ENCODE results near the gene EXOC6B.

The EXOC6B gene

DNA sequence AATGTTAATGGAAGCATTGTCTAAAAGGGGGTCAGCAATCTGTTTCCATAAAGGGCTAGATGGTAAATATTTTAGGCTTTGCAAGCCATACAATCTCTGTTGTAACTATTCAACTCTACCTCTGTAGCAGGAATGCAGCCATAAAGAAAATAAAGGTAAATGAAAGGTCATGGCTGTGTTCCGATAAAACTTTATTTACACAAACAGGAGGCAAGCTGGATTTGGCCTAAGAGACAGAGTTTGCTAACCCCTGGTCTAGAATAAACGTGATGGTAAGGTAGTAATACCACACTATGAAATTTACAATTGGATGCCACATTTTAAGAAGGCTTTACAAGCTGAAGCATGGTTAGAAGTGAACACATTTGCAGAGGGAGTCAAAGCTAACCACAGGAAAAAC lies 91.4 kb downstream of the EXOC6B start:
- DNase-seq (ENCODE audit: low read depth in 2 of 2), result no peak

DNA sequence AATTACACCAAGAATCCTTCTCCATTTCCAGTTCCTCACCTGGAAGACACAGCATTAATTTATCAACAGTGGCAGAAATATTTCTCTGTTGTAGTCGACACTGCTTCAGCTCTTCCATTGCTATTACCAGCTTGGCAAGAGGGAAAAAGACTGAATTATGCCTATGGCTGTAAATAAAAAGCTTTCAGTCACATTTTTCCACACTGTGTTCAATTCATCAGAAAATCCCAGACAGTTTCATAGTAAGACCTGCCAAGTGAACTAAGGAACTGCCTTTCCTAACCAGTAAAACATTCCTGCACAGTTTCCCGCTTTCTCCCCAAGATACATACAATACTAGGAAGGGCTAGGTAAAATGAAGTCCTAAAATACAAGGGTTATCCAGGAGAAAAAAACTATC lies 94.7 kb downstream of the EXOC6B start:
- no peak for DNase-seq (ENCODE audit: low read depth in 2 of 2)

DNA sequence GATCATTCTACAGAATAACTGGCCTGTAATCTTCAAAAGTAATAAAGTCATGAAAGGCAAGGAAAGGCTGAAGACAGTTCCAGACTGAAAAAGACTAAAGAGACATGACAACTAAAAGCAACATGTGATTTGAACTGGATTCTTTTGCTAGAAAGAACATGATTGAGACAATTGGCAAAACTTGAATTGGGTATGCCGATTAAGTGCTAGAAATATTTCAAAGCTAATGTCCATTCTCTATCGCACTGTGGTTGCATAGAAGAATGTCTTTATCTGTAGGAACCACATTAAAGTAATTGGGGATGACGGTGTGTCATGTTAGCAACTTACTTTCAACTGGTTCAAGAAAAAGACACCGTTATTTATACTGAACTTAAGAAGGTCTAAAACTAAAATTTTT lies 98.5 kb downstream of the EXOC6B start:
- DNase-seq (ENCODE audit: low read depth in 2 of 2), result no peak

DNA sequence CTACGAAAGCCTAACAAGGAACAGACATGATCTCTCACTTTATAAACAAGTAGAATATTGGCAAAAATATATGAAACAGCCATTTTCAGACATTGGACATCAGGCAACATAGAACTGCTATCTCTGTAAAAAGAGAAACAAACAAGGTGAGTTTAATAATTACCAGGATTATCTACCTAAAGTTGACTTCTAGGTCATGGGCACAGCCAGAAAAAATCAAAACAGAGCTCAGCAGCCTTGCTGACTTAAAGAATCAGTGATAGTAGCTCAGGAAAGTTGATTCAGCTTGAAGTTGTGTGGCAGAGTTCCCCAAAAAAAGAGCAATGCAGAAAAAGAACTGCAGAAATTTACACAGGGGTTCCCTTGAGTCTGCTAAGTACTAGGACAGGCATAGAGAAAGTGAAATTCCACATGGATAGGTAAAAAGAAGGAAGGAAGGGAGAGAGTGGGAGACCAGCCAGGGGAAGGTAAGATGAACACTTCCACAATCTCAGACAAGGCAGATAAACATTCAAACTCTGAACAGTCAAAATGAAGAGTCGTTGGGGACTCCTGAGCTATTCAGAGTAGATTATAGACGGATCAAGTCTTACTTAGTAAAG lies 102.0 kb downstream of the EXOC6B start:
- no peak for DNase-seq (ENCODE audit: low read depth in 2 of 2)

DNA sequence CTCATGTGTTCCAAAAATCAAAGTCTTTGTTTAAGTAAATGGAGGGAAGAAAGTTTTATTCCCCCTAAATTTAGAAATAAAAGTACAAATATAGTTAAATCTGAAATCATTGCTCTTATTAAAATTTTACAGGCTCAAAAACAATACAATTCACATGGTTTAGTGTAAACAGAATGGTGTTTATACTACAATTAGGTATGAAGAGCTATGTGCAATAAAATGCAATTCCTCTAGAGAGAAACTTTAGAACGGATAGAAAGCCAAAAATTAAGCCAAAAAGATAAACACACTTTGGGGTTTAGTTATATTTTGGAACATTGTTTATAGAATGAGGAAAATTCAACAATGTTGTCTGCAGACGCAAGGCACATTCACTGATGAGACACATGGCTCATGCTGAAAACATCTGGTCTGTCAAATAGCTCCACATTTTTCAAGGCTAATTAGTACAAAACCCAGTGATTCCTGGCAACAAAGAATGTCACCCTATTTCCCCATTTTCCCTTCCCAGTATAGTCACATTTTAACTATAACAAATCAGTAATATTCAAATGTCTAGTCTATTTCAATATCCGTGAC lies 103.3 kb downstream of the EXOC6B start:
- no peak for DNase-seq (ENCODE audit: low read depth in 2 of 2)

DNA sequence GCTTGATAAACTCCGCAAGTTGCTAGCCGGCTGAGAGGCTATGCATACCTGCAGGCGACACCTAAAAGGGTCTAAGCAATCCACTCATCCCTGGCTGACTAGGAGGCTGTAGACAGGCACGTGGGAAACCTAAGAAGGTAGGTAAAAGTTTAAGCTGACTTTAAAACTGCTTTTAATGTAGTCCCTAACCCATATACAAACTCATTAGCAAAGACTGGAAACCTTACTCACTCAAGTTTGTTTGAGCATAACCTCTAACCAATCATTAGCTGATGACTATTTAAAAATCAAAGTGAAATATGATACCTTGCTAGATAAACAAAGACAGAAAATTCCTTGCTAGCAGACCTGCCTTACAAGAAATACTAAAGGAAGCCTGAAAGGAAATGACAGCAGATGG lies 106.4 kb downstream of the EXOC6B start:
- no peak for DNase-seq (ENCODE audit: low read depth in 2 of 2)

DNA sequence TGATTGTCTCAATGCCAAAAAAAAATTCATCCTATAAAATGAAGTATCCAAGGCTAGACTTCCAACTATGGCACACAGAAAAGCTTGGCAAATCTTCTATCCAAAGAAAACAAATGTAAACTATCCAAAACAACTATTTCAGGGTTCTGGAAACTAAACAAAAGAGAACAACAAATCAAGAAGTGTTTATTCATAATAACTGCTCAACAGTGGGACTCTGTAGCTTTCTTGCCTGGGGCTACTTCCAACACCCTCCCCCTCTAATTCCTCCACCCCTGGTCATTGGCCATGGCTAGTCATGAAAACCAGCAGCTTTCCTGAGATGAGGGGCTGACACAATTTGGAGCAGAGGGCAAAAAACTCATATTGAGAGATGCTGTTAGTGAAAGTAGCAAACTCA lies 107.0 kb downstream of the EXOC6B start:
- DNase-seq (ENCODE audit: low read depth in 2 of 2), result no peak

DNA sequence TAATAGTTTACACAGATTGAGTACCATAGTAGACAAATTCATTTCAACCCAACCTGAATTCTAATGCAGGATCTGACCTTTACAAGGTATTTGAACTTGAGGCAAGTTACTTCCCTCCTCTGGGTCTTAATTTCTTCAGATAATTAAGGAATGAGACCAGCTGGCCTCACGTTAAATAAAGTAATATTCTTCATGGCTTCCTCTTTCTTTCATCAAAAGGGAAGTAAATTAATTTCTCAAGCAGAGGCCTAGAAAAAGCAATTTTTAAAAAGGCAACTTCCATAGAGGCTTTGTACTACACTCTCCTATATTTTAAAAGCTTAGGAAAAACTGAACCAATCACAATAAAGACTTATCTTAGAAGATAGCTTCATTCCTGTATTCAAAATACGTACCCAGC lies 109.2 kb downstream of the EXOC6B start:
- no peak for DNase-seq (ENCODE audit: low read depth in 2 of 2)

DNA sequence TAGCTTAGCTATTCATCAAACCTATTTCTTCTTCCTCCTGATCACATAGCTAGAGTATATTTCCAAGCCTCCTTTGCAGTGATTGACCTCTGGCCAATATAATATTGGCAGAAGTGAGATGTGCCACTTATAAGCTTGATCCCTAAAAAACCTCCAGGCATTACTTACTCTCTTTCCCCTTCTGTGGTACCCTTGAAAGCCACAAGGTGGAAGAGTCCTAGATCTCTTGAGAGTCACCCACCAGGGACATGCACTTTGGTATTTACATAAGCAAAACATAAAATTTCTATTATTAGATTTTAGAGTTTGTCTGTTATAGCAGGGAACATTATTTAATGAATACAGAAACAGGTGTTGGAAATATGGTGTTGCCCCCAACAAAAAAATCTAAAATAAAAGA lies 112.0 kb downstream of the EXOC6B start:
- DNase-seq (ENCODE audit: low read depth in 2 of 2), result no peak

DNA sequence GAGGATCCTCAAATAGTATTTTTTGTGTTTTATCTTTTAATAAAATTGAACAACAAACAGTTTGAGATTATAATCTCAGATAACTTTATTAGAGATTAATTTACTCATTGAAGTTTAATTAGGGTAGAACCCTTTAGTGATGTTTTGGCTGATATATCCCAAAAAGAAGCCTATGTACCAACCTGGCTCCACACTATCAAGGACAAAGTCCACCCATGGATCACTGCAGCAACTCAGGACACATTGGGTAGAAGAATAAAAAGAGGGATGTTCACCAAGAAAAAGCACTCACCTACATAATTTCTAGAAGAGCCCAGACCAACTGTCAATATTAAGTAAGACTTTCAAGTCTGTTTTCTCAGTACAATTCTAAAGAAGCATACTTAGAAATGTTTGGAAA lies 112.9 kb downstream of the EXOC6B start:
- DNase-seq (ENCODE audit: low read depth in 2 of 2), result no peak

DNA sequence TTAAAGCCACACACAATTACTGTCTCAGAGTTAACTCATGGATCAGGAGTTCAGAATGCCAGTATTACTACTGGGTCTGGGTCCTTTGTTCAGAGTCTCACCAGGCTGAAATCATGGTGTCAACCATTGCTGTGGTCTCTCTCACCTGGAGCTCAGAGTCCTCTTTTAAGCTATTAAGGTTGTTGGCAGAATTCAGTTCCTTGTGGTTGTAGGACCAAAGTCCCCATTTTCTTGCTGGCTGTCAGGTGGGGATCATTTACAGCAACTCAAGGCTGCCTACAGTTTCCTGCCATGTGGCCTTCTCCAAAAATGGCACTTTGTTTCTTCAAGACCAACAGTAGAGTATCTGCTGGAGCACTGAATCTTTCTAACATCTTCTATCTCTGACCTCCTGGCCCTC lies 113.5 kb downstream of the EXOC6B start:
- DNase-seq (ENCODE audit: low read depth in 2 of 2), result no peak

DNA sequence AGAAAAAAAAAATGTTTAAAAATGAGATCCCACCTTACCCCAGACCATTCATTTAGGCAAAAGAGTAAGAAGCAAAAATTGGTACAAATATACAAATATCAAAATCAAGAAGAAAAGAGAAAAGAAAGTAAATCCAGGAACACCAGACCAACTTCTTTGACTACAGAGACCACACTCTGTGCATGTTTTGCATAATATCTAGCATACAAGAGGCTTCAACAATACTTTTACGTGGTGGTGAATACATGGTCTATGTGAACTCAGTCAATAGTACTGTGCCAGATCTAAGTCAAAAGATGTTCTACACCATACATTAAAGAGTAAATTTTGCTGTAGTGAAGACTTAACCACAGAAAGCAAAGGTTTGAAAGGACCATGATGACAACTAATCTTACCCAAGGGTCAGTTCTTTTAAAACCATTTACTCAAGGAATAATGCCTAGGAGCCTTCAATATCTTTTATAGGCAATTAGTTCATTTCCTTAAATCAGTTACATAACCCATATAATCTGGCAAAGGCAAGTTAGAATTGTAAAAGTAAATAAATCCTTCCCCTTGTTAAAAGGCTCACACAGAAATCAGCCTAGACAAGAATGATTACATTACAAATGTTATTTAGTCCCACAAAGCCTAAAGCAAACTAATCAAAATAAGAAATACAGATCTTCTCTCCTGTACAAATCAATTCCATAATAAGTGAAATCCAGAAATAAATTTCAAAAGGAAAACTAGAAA lies 115.2 kb downstream of the EXOC6B start:
- DNase-seq (ENCODE audit: low read depth in 2 of 2), result no peak

DNA sequence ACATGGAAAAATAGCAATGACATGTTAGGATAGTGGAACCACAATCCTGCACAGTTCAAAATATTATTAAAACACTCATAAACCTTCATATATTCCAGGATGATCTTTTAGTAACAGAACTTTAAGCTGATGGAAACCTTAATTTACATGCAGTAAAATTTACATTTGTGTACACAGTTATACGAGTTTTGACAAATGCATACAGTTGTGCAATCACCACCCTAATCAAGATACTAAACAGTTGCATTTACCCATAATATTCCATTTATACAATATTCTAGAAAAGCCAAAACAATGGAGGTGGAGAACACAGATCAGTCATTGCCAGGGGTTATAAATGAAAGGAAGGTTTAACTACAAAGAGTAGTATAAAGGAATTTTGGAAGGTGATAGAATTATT lies 117.6 kb downstream of the EXOC6B start:
- no peak for DNase-seq (ENCODE audit: low read depth in 2 of 2)

DNA sequence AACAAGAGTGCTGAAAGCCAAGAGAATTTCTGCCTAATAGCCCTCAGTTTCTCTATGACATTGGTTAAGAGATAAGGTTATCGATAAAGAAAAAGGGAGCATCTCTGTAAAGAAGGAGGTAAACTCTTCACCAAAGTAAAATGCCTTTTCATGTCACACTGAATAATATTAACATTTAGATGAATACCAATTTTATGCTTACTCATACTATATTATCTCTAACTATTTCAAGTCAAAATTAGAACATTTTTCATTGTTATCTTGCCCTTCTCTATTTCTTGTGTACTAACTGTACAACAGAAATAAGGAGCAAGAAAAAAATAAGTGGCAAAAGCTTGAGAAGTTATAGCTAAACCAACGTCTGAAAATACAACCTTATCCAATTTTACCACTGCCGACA lies 127.5 kb downstream of the EXOC6B start:
- no peak for DNase-seq (ENCODE audit: low read depth in 2 of 2)

DNA sequence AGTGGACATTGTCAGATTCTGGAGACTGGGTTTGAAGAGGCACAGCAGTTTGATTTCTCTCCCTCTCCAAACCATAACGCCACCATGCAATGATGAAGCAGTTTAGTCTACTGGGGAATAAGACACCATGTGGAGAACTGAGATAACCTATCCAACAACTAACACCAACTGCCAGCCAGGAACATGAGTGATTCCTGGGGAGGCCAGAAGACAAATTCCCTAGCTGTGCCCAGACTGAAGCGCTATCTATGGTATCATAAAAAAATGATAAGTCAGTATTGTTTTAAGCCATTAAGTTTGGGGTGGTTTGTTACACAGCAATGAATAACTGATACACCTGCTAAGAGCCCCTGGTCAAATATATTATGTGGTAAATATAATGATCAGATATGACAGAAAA lies 129.3 kb downstream of the EXOC6B start:
- no peak for DNase-seq (ENCODE audit: low read depth in 2 of 2)

DNA sequence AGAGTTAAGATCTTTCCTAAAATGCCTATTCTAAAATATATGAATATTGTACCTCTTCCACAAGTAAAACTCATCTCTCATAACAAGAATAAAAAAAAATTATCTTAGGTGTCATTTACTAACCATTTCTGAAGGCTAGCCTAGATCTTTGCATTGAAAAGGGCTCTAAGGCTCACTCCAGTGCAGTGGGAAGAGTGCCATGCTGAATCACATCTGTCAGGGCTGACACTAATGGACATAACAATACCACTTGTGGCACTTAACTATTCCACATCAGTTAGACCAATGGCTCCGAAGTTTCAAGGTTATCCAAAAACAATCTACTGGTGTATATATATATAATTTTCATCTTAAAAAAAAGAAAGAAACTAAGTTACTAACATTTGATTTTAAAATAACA lies 130.2 kb downstream of the EXOC6B start:
- DNase-seq (ENCODE audit: low read depth in 2 of 2), result no peak

DNA sequence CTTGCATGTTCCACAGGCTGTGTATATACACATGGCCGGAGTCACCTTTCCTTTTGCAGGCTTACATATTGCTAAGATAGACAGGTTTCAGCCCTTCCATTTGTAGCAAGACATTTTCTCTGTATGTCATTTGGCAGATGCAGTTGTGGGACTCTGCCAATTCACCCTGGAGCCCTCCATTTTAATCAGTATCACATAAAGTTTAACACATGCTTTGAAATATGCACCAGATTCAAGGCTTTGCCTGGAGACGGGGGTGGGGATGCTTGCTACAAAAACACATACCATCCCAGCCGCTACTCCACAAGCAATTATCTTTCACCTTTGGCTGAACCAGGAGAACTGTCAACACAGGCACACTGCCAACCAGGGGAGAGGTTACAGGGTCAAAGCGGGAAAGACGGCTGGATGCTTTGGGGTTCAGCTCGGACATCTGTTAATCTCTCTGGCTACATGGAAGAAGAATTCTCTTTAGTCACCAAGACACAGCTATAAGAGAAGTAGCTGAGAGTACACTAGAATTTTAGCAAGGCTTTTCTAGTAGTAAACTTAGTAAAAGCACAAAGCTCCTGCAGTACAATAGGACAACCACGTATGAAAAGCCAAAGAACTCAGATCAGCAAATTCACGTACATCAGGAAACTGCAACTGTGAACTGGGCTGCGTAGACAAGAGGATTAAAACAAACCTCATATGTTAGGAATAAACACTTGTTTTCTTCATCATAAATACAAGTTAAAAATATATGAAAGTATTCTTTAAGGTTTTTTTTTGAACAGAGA lies 130.9 kb downstream of the EXOC6B start:
- no peak for DNase-seq (ENCODE audit: low read depth in 2 of 2)

DNA sequence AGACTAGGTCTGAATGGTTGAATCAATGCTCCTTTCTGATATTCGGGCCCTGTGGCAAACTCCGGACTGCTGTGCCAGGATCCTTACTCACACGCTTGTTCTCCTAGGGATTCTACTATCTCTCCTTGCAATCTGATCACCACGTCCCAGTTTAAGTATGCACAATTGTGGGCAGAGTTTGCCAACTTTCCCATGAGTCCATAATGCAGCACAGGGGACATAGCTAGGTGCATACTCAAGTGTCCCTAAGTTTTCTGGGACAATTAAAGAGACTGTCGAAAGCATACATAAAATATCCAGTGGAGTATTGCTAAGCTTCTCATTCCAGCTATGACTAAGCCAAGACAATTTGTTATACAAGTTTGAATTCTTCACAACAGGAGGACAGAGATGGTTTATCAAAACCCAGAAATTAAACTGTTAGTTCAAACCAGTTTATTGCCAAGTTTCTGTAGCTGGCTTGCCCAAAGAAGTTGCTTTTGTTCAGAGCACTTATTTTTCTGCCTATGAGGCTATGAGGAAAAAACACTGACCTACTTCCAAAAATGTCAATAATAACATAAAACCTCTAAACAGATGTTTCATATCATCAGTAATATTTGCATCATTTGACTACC lies 136.1 kb downstream of the EXOC6B start:
- DNase-seq (ENCODE audit: low read depth in 2 of 2), result no peak

DNA sequence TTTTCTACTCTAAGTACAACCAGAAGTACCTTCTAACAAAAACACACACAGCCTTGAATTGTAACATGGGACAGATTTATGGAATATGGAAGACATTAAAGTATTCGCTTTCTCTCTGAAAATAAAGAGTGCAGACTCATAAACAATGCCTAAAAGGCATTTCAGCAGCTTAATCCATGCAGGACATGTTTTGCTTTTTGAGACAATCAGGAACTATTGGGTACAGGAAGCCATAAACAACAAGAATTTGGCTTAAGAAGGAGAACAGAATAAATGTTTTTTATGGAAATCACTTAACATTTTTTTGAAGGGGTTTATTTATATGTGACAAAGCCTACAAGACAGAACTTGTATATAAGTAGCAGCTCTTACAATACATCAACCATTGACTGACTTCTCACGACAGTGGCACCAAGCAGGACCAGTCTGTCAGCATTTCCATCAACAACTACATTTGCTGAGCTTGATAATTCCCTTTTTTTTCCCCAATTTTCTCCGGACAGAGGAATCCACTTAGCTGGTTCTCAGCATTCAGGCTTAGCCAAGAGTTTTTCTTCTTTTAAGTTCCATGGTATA lies 140.1 kb downstream of the EXOC6B start:
- DNase-seq (ENCODE audit: low read depth in 2 of 2), result no peak

DNA sequence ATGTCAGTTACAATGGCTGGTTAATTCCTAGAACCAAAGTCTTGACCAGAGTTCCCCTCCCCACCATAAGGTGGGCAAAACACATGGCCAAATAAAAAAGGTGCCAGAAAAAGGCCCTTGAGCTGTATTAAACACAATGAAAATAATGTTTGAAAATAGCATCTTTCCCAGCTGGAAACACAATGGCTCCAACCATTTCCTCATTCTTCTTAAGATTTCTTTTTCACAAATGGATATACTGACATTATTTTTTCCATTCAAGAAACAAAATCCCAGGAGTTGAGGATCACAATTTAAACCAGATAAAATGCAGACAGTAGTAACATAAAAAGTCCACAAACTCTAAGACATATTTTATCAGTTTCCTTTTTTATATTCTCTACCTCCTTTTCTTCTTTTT lies 143.8 kb downstream of the EXOC6B start:
- no peak for DNase-seq (ENCODE audit: low read depth in 2 of 2)

DNA sequence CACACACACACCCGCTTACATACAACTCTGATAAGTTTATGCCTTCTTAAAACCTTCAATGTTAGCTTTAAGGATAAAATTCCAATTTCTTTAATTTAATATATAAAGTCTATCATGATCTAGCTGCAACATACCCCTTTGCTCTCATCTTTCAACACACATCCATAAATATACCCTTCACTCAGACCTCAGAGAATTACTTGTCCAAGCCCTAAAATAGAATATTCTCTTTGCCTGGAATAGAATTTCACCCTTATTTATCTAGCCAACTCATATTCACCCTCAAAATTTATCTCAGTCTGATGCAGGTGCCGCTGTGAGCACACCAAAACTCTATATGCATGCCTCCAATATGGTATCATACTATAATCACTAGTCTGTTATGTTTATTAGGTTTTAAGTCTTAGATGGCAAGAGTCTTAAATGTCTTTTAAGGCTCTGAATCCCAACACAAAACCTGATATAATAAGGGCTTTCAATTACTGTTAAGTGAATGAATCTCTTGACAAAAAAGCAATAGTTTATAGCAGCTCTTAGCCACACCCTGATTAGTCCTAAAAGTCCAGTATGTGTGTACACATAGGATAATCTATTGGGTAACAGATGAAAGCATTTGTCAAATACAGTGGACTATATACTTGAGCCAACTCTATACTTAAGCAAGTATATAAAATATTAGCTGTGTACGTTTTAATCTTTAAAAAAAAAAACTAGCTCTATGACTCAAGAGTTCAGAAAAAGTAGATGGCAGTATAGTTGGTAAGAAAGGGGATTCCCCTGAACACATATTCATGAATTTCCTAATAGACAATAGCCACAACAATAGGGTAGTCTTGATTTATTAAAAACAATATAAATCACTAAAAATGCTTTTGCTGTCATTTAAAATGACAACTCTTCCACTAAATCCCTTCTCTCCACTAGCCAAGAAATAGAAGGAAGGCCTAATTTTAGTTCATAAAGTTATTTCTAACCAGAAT lies 144.5 kb downstream of the EXOC6B start:
- DNase-seq (ENCODE audit: low read depth in 2 of 2), result no peak
